Measurements from ENCODE around the gene RHEB. TPM values are rescaled to one million over a fixed set of nuclear protein-coding genes. Genes with fewer than 3 reads are reported as not detected.

RHEB gene
- total RNA-seq, 1 donor from 2014 or later, result 113 TPM

DNA sequence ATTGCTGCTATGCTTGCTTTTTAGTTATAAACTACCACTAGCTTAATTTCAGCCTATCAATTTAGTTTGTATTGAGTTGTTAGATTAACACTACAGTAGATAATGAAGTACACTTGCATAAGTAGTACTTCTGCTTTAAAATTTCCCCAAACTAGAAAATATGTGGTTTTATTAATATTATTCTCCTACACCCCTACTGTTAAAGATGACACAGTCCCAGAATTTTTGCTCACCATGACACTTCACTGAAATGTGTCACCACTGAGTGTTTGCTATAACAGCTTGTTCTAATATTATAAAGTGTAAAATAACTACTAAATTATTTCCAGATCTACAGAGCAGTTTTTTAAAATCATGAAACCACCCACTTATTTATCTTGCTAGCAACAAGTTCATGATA is 31.6 kb downstream of the RHEB start:
- no peak for DNase-seq
- intact Hi-C loops (cut with micrococcal nuclease), result no loop called here
- TF ChIP-seq, protein P1, sequence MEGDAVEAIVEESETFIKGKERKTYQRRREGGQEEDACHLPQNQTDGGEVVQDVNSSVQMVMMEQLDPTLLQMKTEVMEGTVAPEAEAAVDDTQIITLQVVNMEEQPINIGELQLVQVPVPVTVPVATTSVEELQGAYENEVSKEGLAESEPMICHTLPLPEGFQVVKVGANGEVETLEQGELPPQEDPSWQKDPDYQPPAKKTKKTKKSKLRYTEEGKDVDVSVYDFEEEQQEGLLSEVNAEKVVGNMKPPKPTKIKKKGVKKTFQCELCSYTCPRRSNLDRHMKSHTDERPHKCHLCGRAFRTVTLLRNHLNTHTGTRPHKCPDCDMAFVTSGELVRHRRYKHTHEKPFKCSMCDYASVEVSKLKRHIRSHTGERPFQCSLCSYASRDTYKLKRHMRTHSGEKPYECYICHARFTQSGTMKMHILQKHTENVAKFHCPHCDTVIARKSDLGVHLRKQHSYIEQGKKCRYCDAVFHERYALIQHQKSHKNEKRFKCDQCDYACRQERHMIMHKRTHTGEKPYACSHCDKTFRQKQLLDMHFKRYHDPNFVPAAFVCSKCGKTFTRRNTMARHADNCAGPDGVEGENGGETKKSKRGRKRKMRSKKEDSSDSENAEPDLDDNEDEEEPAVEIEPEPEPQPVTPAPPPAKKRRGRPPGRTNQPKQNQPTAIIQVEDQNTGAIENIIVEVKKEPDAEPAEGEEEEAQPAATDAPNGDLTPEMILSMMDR (IDR thresholded peaks at IDR 0.05; ENCODE audit: borderline replicate concordance), result no peak
- Histone ChIP-seq H3K4me3 (no peak overlapping the region), H3K36me3 (peaks cover 59% of the 10 kb centered on the region), H3K4me1 (peaks cover 81% of the 10 kb centered on the region), H3K27me3 (ENCODE audit: low read depth) (no peaks in the 10 kb centered on the region), H3K9me3 (replicated peaks) (no peaks in the 10 kb centered on the region), H3K27ac (replicated peaks) (peak overlapping the region; percentile 58)

DNA sequence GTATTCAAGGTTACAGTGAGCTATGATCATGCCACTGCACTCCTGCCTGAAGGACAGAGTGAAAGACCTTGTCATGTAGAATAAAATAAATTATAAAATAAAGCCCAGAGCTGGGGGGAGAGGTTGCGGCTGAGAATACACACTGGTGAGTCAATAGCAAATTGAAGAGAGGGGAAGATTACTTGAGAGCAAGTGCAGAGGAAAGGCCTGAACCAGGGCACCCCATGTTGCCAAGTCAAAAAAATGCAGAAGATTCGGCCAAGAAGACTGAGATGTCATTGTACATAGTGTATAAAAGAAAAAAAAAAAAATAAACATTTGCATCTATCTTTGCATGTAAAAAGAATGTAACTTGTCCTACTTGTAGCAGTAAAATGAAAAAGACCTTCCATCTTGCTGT is 32.5 kb downstream of the RHEB start:
- Histone ChIP-seq H3K4me3 (no peak overlapping the region), H3K27me3 (ENCODE audit: low read depth) (no peaks in the 10 kb centered on the region), H3K36me3 (peaks cover 68% of the 10 kb centered on the region), H3K27ac (replicated peaks) (no peak overlapping the region), H3K9me3 (replicated peaks) (no peaks in the 10 kb centered on the region), H3K4me1 (peaks cover 85% of the 10 kb centered on the region)
- DNase-seq, result no peak
- TF ChIP-seq, protein P1 (IDR thresholded peaks at IDR 0.05; ENCODE audit: borderline replicate concordance), result no peak
- intact Hi-C loops (cut with micrococcal nuclease), result no loop called here

DNA sequence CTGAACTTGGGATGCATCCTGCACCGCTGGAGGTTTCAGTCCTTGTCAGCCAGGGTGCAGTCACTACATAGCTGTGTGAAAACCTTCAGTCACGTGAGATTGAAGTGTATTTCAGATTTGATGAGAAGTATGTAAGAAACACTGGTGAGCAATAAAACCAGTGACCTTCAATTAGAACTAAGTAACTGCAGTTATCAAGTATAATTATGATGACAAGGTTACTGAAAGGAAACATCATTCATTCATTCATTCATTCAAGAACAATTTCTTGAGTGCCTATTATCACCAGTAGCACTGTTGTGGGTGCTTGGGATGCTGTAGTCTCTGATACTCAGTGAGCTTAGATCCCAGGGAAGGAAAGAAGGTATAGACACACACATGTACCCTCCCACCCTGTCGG is 33.6 kb downstream of the RHEB start:
- intact Hi-C loops (cut with micrococcal nuclease), result no loop called here
- no peak for DNase-seq
- no peak overlapping the region for H3K27ac ChIP-seq (replicated peaks)
- no peaks in the 10 kb centered on the region for H3K9me3 ChIP-seq (replicated peaks)
- peaks cover 78% of the 10 kb centered on the region for H3K36me3 ChIP-seq
- H3K4me3 ChIP-seq, result no peak overlapping the region
- no peaks in the 10 kb centered on the region for H3K27me3 ChIP-seq (ENCODE audit: low read depth)
- peaks cover 97% of the 10 kb centered on the region for H3K4me1 ChIP-seq
- TF ChIP-seq, protein P1 (IDR thresholded peaks at IDR 0.05; ENCODE audit: borderline replicate concordance), result no peak

DNA sequence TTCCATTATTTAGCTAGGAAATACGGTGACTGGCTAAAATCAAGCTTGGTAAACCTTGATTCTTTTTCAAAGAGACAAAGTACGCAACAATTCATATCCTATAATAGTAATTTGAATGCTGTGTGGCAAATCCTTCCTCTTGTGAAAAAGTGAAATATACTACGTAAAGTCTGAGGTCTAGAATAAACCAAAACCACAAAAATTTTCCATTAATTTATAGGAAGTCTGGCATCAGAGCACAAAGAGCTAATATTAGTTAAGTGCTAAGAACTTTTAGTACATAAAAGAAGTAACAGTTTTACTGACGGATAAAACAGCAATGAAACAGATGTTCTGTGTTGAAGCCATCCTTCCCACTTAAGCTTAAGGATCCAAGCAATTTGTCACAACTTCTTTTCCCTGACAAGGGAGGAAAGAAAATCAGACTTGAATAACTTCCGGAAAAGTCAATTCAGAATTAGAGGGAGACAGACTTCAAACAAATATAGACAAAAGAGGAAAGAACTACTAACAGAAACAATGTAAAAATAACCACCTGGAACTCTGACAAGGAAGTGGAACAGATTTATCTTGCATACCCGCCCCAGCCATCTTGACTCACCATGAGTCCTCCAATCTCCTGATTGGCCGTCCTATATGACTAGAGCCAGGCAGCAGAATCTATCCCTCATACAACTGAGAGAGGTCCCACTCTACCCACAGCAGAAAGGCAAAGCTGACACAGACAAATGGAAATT is 34.6 kb downstream of the RHEB start:
- Histone ChIP-seq H3K4me3 (no peak overlapping the region), H3K36me3 (peaks cover 75% of the 10 kb centered on the region), H3K4me1 (peaks cover 90% of the 10 kb centered on the region), H3K9me3 (replicated peaks) (no peaks in the 10 kb centered on the region), H3K27ac (replicated peaks) (peak overlapping the region; percentile 26), H3K27me3 (ENCODE audit: low read depth) (no peaks in the 10 kb centered on the region)
- DNase-seq, result no peak
- TF ChIP-seq, protein P1 (IDR thresholded peaks at IDR 0.05; ENCODE audit: borderline replicate concordance), result no peak
- intact Hi-C loops (cut with micrococcal nuclease), result no loop called here

DNA sequence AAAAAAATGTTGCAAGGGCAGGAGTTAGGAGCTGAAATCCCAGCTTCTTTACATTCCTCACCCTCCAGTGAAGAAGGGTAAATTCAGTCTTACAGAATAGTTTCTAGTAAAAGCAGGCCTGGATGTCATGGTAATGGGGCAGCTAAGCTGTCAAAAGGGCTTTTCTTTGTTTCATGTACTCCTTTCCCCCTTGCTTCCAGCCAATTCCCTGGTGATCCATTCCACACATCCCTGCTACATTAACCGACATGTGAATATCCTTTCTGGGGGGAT is 36.0 kb downstream of the RHEB start:
- no peak overlapping the region for H3K4me3 ChIP-seq
- TF ChIP-seq, protein P1 (IDR thresholded peaks at IDR 0.05; ENCODE audit: borderline replicate concordance), result no peak
- H3K36me3 ChIP-seq, result peaks cover 64% of the 10 kb centered on the region
- H3K4me1 ChIP-seq, result peaks cover 78% of the 10 kb centered on the region
- DNase-seq, result no peak
- H3K27me3 ChIP-seq (ENCODE audit: low read depth), result no peaks in the 10 kb centered on the region
- H3K27ac ChIP-seq (replicated peaks), result no peak overlapping the region
- H3K9me3 ChIP-seq (replicated peaks), result no peaks in the 10 kb centered on the region
- intact Hi-C loops (cut with micrococcal nuclease), result no loop called here

Data from left ventricle myocardium inferior (tissue), 1 donor.